Activated T-helper 1 cell treated with anti-CD3 and anti-CD28 coated beads, Interleukin-12 subunit alpha, Interleukin-12 subunit beta, Interleukin-2, Interleukin-4 antibody, amounts not matched to agents 30 ng/mL and 10 ng/mL and 1 ng/mL, durations not matched to agents 14 hours and 24 hours and 36 hours (primary cell): ENCODE data around the gene SNTB2. TPM values are rescaled to one million over a fixed set of nuclear protein-coding genes. Genes with fewer than 3 reads are reported as not detected.
A peak's percentile ranks its signal among the peaks of the same experiment; 100 is the strongest.

ENCODE experiments used
- DNase-seq: peaks from one replicate; pipeline ENCODE4 v3.0.0; 2021; ENCODE audit warnings: low spot score
- H3K27ac Mint-ChIP-seq: one replicate; pipeline ENCODE4 v1.8.0; 2021; ENCODE audit warnings: mild to moderate bottlenecking, mixed read lengths
- H3K27me3 Mint-ChIP-seq: one replicate; pipeline ENCODE4 v1.8.0; 2022; ENCODE audit warnings: mild to moderate bottlenecking, moderate library complexity, mixed read lengths; ENCODE audit not compliant: insufficient read depth
- H3K36me3 Mint-ChIP-seq: one replicate; pipeline ENCODE4 v1.8.0; 2021; ENCODE audit warnings: low read depth, mixed read lengths
- H3K4me1 Mint-ChIP-seq: one replicate; pipeline ENCODE4 v1.8.0; 2021; ENCODE audit warnings: low read depth, mixed read lengths
- H3K4me3 Mint-ChIP-seq: one replicate; pipeline ENCODE4 v1.8.0; 2021; ENCODE audit warnings: mild to moderate bottlenecking, moderate library complexity, mixed read lengths
- H3K9me3 Mint-ChIP-seq: one replicate; pipeline ENCODE4 v1.8.0; 2021; ENCODE audit warnings: mixed read lengths
- intact Hi-C: fragments of 100-400 bp; cut with micrococcal nuclease; formaldehyde crosslinking; loops from one replicate; pipeline ENCODE4 v1.15.1; 2024
- total RNA-seq: library from RNA; stranded (reverse); gene quantifications from 2 replicates; pipeline ENCODE4 v1.2.3, GENCODE V29; 2022

The SNTB2 gene
- total RNA-seq, 1 donor from 2014 or later: 29.4 TPM

- Mint-ChIP-seq H3K9me3 (no peaks in the 10 kb centered on the region), H3K27ac (peak overlapping the region; percentile 86), H3K4me1 (peaks cover 59% of the 10 kb centered on the region), H3K36me3 (peaks cover 21% of the 10 kb centered on the region), H3K27me3 (no peaks in the 10 kb centered on the region), H3K4me3 (peak overlapping the region; percentile 92)
- intact Hi-C loops: loop anchor here (1.0 to 10.0 kb wide), 5 partner anchors 36 to 903 kb away; partner anchors contain the start of genes TERF2, VPS4A and WWP2
- no peak for DNase-seq
Observed at GRCh38 chr16:69188236-69188549, 1.2 kb downstream of the SNTB2 start.

GRCh38 chr16:69188716-69189115 lies 1.8 kb downstream of the SNTB2 start:
- no peaks in the 10 kb centered on the region for H3K9me3 Mint-ChIP-seq
- DNase-seq: no peak
- peaks cover 21% of the 10 kb centered on the region for H3K36me3 Mint-ChIP-seq
- peak overlapping the region; percentile 92 for H3K4me3 Mint-ChIP-seq
- intact Hi-C loops: loop anchor here (1.0 to 10.0 kb wide), 5 partner anchors 36 to 904 kb away; partner anchors contain the start of genes TERF2, VPS4A and WWP2
- no peak overlapping the region for H3K27ac Mint-ChIP-seq
- H3K27me3 Mint-ChIP-seq: no peaks in the 10 kb centered on the region
- peaks cover 57% of the 10 kb centered on the region for H3K4me1 Mint-ChIP-seq

- peak overlapping the region; percentile 28 for H3K4me3 Mint-ChIP-seq
- intact Hi-C loops: no loop called here
- H3K9me3 Mint-ChIP-seq: no peaks in the 10 kb centered on the region
- no peaks in the 10 kb centered on the region for H3K27me3 Mint-ChIP-seq
- H3K4me1 Mint-ChIP-seq: peaks cover 46% of the 10 kb centered on the region
- no peak overlapping the region for H3K27ac Mint-ChIP-seq
- no peak for DNase-seq
- H3K36me3 Mint-ChIP-seq: peaks cover 18% of the 10 kb centered on the region
Observed at GRCh38 chr16:69190046-69190588, 3.2 kb downstream of the SNTB2 start.

GRCh38 chr16:69190598-69190997 lies 3.6 kb downstream of the SNTB2 start:
- Mint-ChIP-seq H3K4me3 (peak overlapping the region; percentile 65), H3K27ac (no peak overlapping the region), H3K27me3 (no peaks in the 10 kb centered on the region), H3K4me1 (peaks cover 43% of the 10 kb centered on the region), H3K36me3 (peaks cover 18% of the 10 kb centered on the region), H3K9me3 (no peaks in the 10 kb centered on the region)
- peak; percentile 5 for DNase-seq
- intact Hi-C loops: no loop called here

- no peak for DNase-seq
- Mint-ChIP-seq H3K36me3 (peaks cover 18% of the 10 kb centered on the region), H3K4me1 (peaks cover 40% of the 10 kb centered on the region), H3K27ac (no peak overlapping the region), H3K27me3 (no peaks in the 10 kb centered on the region), H3K4me3 (peak overlapping the region; percentile 65), H3K9me3 (no peaks in the 10 kb centered on the region)
- intact Hi-C loops: no loop called here
Observed at GRCh38 chr16:69191136-69191535, 4.2 kb downstream of the SNTB2 start.

GRCh38 chr16:69193855-69194254 lies 6.9 kb downstream of the SNTB2 start:
- intact Hi-C loops: no loop called here

GRCh38 chr16:69194488-69194887 lies 7.5 kb downstream of the SNTB2 start:
- Mint-ChIP-seq H3K27ac (no peak overlapping the region), H3K9me3 (no peaks in the 10 kb centered on the region), H3K4me1 (peaks cover 30% of the 10 kb centered on the region), H3K4me3 (no peak overlapping the region), H3K36me3 (peaks cover 12% of the 10 kb centered on the region), H3K27me3 (peaks cover 4% of the 10 kb centered on the region)
- no peak for DNase-seq
- intact Hi-C loops: no loop called here

More at GRCh38 chr16:69193855-69194254, 6.9 kb downstream of the SNTB2 start:
- H3K9me3 Mint-ChIP-seq: no peaks in the 10 kb centered on the region
- no peak for DNase-seq
- H3K27ac Mint-ChIP-seq: no peak overlapping the region
- H3K4me1 Mint-ChIP-seq: peaks cover 31% of the 10 kb centered on the region
- peaks cover 12% of the 10 kb centered on the region for H3K36me3 Mint-ChIP-seq
- H3K4me3 Mint-ChIP-seq: no peak overlapping the region
- peaks cover 4% of the 10 kb centered on the region for H3K27me3 Mint-ChIP-seq

- Mint-ChIP-seq H3K36me3 (peaks cover 9% of the 10 kb centered on the region), H3K4me1 (peaks cover 28% of the 10 kb centered on the region), H3K27ac (no peak overlapping the region), H3K27me3 (peaks cover 4% of the 10 kb centered on the region), H3K9me3 (no peaks in the 10 kb centered on the region), H3K4me3 (no peak overlapping the region)
- no peak for DNase-seq
- intact Hi-C loops: no loop called here
Observed at GRCh38 chr16:69195369-69196029, 8.5 kb downstream of the SNTB2 start.

- no peak overlapping the region for H3K27ac Mint-ChIP-seq
Observed at GRCh38 chr16:69197573-69197972, 10.6 kb downstream of the SNTB2 start.

GRCh38 chr16:69199382-69199781 lies 12.4 kb downstream of the SNTB2 start:
- intact Hi-C loops: no loop called here
- no peak for DNase-seq
- Mint-ChIP-seq H3K9me3 (no peaks in the 10 kb centered on the region), H3K4me1 (peaks cover 23% of the 10 kb centered on the region), H3K36me3 (peaks cover 2% of the 10 kb centered on the region), H3K4me3 (no peak overlapping the region), H3K27me3 (peaks cover 4% of the 10 kb centered on the region), H3K27ac (no peak overlapping the region)

More at GRCh38 chr16:69197573-69197972, 10.6 kb downstream of the SNTB2 start:
- Mint-ChIP-seq H3K36me3 (peaks cover 4% of the 10 kb centered on the region), H3K9me3 (no peaks in the 10 kb centered on the region), H3K27me3 (peaks cover 4% of the 10 kb centered on the region), H3K4me1 (peaks cover 24% of the 10 kb centered on the region), H3K4me3 (no peak overlapping the region)
- intact Hi-C loops: no loop called here
- DNase-seq: no peak

GRCh38 chr16:69201291-69201690 lies 14.3 kb downstream of the SNTB2 start:
- DNase-seq: no peak
- intact Hi-C loops: no loop called here
- H3K9me3 Mint-ChIP-seq: no peaks in the 10 kb centered on the region
- H3K4me3 Mint-ChIP-seq: no peak overlapping the region
- no peak overlapping the region for H3K27ac Mint-ChIP-seq
- peaks cover 4% of the 10 kb centered on the region for H3K27me3 Mint-ChIP-seq
- H3K36me3 Mint-ChIP-seq: peaks cover 8% of the 10 kb centered on the region
- peaks cover 36% of the 10 kb centered on the region for H3K4me1 Mint-ChIP-seq

GRCh38 chr16:69201787-69202186 lies 14.8 kb downstream of the SNTB2 start:
- no peak overlapping the region for H3K4me3 Mint-ChIP-seq

GRCh38 chr16:69204172-69204571 lies 17.2 kb downstream of the SNTB2 start:
- Mint-ChIP-seq H3K4me3 (no peak overlapping the region), H3K27ac (peak overlapping the region; percentile 82), H3K27me3 (no peaks in the 10 kb centered on the region), H3K4me1 (peaks cover 27% of the 10 kb centered on the region), H3K36me3 (peaks cover 8% of the 10 kb centered on the region), H3K9me3 (no peaks in the 10 kb centered on the region)
- DNase-seq: no peak
- intact Hi-C loops: loop anchor here (1.0 to 2.0 kb wide), 2 partner anchors 17 to 38 kb away; partner anchors contain the start of gene SNTB2

More at GRCh38 chr16:69201787-69202186, 14.8 kb downstream of the SNTB2 start:
- no peak for DNase-seq
- peaks cover 4% of the 10 kb centered on the region for H3K27me3 Mint-ChIP-seq
- intact Hi-C loops: no loop called here
- H3K9me3 Mint-ChIP-seq: no peaks in the 10 kb centered on the region
- peaks cover 8% of the 10 kb centered on the region for H3K36me3 Mint-ChIP-seq
- peaks cover 36% of the 10 kb centered on the region for H3K4me1 Mint-ChIP-seq
- no peak overlapping the region for H3K27ac Mint-ChIP-seq
